BE2C (cell line): ENCODE data around the gene RAB1B. TPM values are rescaled to one million over a fixed set of nuclear protein-coding genes. Genes with fewer than 3 reads are reported as not detected.
A peak's percentile ranks its signal among the peaks of the same experiment; 100 is the strongest.

Experiments
- DNase-seq: peaks from one replicate; pipeline ENCODE4 v3.0.0-alpha.2; 2020
- H3K27me3 ChIP-seq: fragments of 250-450 bp; sonication (Bioruptor Pico); 2 replicates; pipeline ENCODE4 v1.5.1; 2020; ENCODE audit warnings: mild to moderate bottlenecking
- H3K36me3 ChIP-seq: fragments of 250-450 bp; sonication (Bioruptor Pico); 2 replicates; pipeline ENCODE4 v1.5.1; 2020; ENCODE audit warnings: mild to moderate bottlenecking
- H3K4me1 ChIP-seq: fragments of 250-450 bp; sonication (Bioruptor Pico); 2 replicates; pipeline ENCODE4 v1.5.1; 2020
- H3K4me3 ChIP-seq: 2 replicates; pipeline ENCODE4 v1.5.1; 2011; ENCODE audit warnings: low read depth, low read length
- H3K9me3 ChIP-seq: fragments of 250-450 bp; sonication (Bioruptor Pico); 2 replicates; pipeline ENCODE4 v1.5.1; 2020
- polyA plus RNA-seq: library from polyadenylated mRNA; unstranded; fragments of >200 nt; gene quantifications from one replicate; pipeline ENCODE4 v1.2.1, GENCODE V29; 2012; ENCODE audit warnings: low read depth, missing spikeins; ENCODE audit not compliant: insufficient read length, insufficient read depth
- TF ChIP-seq, protein P1 (sequence below): IDR thresholded peaks from 2 replicates; pipeline ENCODE4 v1.5.1; 2012; ENCODE audit warnings: mild to moderate bottlenecking, low read depth, low read length

Gene RAB1B
- polyA plus RNA-seq, result 263 TPM

DNA sequence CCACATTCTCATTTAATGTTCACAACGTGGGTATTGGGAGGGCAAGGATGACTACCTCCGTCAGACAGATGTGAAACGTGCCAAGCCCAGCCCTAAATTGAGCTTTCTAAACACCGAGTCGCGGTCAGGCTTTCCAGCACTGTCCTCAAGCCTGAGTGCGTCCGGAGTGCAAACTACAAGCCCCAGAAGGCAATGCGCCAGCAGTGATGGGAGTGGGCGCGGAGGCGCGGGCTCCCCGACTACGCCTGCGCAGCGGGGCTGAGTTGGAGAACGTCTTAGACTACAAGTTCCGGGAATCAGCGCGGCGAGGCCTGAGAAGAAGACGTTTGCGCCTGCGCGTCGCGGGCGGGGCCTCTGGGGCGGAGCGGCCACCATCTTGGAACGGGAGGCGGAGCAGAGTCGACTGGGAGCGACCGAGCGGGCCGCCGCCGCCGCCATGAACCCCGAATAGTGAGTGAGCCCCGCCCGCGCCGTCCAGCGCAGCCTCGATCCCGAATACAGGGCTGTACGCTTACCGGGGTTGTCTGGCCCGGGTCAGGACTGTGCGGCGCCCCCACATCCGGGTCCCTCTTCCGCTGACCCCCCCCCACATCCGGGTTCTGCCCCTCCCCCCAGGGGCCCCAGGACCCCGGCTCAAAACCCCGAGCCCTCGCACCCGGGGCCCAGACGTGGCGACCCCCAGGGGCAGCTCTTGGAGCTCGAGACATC lies at the start of gene RAB1B:
Gene RAB1B (plus strand): TSS at position 396 of the 708 bp plus-strand sequence. CDS start 41 bp downstream, at position 437.
- Histone ChIP-seq H3K4me3 (peak within 1 kb of the TSS; percentile 97), H3K27me3 (no peaks in the 10 kb centered on the region), H3K9me3 (no peaks in the 10 kb centered on the region), H3K4me1 (no peaks in the 10 kb centered on the region; the same call in 1 of the 2 replicates), H3K36me3 (peaks cover 24% of the 10 kb centered on the region)
- DNase-seq, result peak; percentile 100
- TF ChIP-seq, protein P1, sequence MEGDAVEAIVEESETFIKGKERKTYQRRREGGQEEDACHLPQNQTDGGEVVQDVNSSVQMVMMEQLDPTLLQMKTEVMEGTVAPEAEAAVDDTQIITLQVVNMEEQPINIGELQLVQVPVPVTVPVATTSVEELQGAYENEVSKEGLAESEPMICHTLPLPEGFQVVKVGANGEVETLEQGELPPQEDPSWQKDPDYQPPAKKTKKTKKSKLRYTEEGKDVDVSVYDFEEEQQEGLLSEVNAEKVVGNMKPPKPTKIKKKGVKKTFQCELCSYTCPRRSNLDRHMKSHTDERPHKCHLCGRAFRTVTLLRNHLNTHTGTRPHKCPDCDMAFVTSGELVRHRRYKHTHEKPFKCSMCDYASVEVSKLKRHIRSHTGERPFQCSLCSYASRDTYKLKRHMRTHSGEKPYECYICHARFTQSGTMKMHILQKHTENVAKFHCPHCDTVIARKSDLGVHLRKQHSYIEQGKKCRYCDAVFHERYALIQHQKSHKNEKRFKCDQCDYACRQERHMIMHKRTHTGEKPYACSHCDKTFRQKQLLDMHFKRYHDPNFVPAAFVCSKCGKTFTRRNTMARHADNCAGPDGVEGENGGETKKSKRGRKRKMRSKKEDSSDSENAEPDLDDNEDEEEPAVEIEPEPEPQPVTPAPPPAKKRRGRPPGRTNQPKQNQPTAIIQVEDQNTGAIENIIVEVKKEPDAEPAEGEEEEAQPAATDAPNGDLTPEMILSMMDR, result no peak

DNA sequence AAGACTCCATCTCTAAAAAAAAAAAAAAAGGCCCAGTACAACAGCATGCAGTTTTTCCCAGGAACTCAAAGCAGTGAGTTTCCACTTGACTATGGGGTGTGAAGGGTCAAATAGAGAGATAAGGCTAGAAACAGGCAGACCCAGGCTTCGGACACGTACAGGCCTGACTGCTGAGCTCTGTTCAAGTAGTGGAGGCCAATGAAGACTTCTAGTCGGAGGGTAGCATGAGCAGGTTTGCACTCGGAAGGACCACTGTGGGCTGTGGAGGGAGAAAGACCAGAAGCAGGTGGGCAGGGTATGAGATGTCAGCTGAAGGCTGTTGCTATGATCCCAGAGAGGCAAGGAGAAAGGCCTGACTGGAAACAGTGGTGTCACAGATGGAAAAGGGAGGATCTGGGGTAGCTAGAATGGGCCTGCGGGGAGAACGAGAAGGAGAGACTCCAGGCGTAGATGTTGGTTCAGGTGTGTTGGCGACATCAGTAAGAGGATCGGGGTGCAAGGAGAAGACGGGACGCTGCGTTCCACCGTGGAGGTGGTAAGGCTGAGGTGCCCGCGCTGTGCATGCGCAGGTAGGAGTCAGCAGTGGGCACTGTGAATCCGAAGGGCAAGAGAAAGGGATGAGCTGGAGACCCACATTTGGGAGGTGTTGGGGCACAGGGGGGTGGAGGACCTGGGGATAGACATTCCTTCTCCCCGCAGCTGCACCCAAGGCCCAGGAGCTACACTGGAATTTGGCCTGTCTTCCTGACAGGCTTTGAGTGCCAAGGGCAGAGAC lies 49.4 kb upstream of the RAB1B start:
- no peak for DNase-seq
- no peaks in the 10 kb centered on the region for H3K4me1 ChIP-seq
- H3K36me3 ChIP-seq, result peaks cover 5% of the 10 kb centered on the region; the same call in 1 of the 2 replicates
- H3K27me3 ChIP-seq, result no peaks in the 10 kb centered on the region
- H3K9me3 ChIP-seq, result no peaks in the 10 kb centered on the region
- TF ChIP-seq, protein P1, result no peak
- no peak overlapping the region for H3K4me3 ChIP-seq

DNA sequence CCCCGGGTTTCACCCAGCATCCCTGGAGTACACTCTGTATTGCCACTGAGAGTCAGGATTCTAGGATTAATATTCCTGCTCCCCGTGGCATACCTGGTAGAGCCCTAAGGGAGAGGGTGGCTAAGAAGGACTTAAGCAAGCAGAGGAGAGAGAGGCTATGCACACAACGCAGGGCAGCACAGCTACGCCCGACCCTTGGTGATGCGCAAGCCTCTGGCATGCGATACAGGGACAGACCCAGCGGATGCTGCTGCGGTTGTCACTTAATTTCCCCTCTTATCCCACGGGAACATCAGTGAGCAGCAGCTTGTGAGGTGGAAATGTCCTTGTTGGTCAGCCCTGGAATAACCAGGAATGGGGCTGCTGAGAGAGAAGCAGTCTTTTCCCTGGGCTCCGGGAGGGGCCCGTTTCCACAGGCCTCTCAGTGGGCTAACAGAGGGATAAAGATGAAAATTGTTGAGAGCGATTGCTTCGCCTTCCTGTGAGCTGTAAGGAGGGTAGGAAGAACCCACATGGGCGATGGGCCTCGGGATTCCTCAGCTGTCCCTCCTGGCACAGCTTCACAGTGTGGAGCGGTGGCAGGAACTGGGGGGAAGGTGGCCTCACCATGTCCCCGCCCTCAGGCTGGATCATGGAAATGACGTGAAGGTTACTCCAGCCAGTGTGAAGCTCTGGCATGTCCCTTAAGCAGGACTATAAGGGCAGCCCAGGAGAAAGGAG lies 48.4 kb upstream of the RAB1B start:
- no peaks in the 10 kb centered on the region for H3K27me3 ChIP-seq
- peaks cover 5% of the 10 kb centered on the region; the same call in 1 of the 2 replicates for H3K36me3 ChIP-seq

DNA sequence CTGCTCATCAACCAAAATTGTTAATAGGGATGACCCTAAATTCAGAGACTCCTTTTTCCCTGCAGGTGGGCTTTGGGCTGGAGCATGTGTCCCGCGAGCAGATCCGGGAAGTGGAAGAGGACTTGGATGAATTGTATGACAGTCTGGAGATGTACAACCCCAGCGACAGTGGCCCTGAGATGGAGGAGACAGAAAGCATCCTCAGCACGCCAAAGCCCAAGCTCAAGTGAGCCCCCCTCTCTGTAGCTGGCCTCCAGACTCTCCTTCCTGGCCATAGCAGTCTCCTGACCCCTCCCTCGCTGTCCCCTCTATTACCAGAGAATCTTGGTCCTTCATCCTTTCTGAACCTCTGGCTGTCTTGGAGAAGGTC lies 47.9 kb upstream of the RAB1B start:
- no peak for DNase-seq
- no peak overlapping the region for H3K4me3 ChIP-seq
- H3K9me3 ChIP-seq, result no peaks in the 10 kb centered on the region
- H3K4me1 ChIP-seq, result no peaks in the 10 kb centered on the region
- no peaks in the 10 kb centered on the region for H3K27me3 ChIP-seq
- TF ChIP-seq, protein P1, result no peak
- peaks cover 5% of the 10 kb centered on the region; the same call in 1 of the 2 replicates for H3K36me3 ChIP-seq

More for the DNA sequence above, 48.4 kb upstream of the RAB1B start:
- no peak overlapping the region for H3K4me3 ChIP-seq
- DNase-seq, result no peak
- H3K9me3 ChIP-seq, result no peaks in the 10 kb centered on the region
- TF ChIP-seq, protein P1, result no peak
- no peaks in the 10 kb centered on the region for H3K4me1 ChIP-seq

DNA sequence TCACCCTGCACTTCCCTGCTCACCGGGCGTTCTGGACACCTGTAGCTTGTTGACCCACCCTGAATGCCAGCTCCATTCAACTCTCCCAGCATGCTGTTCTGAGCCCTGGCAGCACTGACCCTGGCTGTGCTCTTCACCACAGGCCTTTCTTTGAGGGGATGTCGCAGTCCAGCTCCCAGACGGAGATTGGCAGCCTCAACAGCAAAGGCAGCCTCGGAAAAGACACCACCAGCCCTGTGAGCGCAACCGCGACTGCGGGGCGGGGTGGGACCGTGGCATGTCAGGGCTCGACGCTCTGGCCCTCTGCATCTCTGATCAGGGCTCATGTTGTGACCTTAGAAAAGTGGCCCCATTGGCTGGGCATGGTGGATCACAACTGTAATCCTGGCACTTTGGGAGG lies 47.4 kb upstream of the RAB1B start:
- Histone ChIP-seq H3K36me3 (peaks cover 5% of the 10 kb centered on the region; the same call in 1 of the 2 replicates), H3K4me3 (no peak overlapping the region), H3K27me3 (no peaks in the 10 kb centered on the region), H3K4me1 (no peaks in the 10 kb centered on the region), H3K9me3 (no peaks in the 10 kb centered on the region)
- TF ChIP-seq, protein P1, result no peak
- no peak for DNase-seq
